Measurements from ENCODE around the gene ZNF280C.
"Not testable (repeated sequence)": the region's sequence is repeated elsewhere in the genome, so short reads cannot be mapped to it uniquely, and the experiment has no call there.

Gene ZNF280C

DNA sequence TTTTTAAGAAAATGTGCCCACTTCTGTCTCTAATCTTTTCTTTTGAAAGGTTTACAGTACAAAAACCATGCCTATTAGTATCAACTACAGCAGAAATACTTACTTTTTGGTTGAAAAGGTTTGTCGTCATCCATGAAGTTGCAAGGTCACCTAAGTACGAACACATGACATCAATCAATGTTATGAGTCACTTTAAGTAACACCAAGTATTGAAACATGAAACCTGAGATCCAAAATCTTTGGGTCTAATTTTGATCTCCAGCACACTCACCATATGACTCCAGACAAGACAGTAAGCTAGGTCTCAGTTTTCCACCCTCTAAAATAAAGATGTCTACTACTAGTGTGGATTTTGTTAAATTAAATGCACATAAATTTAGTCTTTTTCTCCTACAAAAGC lies 8.4 kb downstream of the ZNF280C start:
- DNase-seq: peak; percentile 13

DNA sequence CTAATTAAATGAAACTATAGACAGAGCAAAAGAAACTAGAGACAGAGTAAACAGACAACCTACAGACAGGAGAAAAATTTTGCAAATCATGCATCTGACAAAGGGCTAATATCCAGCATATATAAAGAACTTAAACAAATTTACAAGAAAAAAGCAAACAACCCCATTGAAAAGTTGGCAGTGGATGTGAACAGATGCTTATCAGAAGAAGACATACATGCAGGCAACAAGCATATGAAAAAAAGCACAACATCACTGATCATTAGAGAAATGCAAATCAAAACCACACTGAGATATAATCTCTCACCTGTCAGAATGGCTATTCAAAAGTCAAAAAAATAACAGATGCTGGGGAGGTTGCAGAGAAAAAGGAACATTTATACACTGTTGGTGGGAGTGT lies 14.8 kb downstream of the ZNF280C start:
- no peak for DNase-seq

DNA sequence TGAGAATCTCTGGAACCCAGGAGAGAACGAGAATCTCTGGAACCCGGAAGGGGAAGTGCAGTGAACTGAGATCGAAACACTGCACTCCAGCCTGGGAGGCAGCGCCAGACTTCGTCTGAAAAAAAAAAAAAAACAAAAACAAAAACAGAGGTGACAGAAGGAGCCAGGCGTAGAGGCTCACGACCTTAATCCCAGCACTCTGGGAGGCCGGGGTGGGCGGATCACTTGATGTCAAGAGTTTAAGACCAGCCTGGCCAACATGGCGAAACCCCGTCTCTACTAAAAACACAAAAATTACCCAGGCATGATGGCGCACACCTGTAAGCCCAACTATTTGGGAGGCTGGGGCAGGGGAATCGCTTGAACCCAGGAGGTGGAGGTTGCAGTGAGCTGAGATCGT lies 17.0 kb downstream of the ZNF280C start:
- DNase-seq: no peak

DNA sequence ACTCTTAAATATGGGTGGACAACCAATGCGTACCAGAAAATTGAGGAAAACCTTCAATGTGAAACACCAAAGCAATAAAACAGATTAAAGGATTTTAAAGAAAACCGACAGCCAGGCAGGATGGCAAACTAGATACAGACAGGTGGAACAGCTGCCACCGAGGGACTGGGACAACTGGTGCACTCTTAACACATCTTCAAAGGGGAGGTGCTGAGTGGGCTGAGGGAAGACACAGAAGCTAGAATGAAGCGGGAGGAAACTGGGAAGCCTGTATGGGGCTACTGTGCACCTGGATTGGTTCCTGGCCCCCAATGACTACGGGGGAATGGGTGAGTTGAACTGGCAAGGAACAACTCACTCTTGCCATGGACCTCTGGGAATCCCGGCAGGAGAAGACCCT lies 20.7 kb downstream of the ZNF280C start:
- no peak for DNase-seq

DNA sequence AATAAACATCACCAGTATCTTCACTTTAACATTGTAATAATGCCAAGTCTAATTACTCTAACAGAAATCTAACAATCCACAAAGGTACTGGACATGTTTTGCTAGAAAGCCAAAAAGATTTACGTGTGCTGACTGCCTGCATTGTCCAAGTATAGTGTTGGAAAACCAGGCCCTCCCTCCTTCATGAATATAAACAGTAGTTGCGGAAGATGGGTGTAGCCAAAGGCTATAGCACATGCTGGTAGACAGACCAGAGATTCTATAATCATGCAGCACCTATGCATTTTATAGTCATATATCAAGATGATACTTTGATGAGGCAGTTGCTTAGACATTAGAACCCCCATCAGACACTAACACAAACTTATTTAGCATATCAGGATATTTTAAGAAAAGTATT lies 22.6 kb downstream of the ZNF280C start:
- no peak for DNase-seq

DNA sequence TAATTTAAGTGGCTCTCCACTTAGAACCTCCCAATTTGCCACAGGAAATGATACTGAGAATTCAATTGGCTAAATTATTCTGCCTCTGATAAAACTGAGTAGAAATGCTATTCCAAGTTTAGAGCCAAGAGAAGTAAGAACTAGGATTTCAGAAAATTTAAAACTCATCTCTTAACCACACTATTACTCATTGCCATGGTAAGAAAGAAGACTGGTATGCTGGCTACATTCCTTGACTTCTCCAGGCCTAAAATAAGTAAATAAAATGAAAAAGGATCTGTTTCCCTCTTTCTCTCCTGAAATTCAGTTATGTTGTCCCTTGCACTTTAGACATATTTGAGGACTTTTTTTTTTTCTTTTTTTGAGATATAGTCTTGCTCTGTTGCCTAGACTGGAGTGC lies 23.3 kb downstream of the ZNF280C start:
- DNase-seq: no peak

DNA sequence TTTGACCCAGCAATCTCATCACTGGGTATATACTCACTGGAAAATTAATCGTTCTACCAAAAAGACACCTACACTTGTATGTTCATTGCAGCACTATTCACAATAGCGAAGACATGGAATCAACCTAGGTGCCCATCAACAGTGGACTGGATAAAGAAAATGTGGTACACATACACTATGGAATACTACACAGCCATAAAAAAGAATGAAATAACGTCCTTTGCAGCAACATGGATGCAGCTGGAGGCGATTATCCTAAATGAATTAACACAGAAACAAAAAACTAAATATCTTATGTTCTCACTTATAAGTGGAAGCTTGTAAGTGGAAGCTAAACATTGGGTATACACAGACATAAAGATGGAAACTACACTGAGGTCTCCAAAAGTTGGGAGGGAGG lies 37.5 kb downstream of the ZNF280C start:
- not testable (repeated sequence) for DNase-seq

DNA sequence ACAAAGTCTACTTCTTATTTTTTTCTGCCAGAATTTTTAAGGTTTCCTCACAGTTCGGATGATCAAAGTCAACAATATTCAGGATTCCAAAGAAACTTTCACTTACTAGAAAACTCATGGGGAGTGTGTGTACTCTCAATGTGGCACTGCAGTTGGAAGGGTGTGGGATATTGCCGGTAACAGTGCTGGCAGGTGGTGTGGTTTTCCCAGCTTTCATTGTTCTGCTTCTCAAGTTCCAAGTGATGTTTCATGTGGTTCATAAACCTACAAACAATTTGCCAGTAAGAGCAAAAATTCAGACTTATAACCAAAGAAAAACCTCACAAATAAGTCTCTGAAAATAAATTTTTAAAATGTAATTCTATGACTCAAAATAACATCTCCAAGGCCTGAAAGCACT lies 39.8 kb downstream of the ZNF280C start:
- DNase-seq: no peak

DNA sequence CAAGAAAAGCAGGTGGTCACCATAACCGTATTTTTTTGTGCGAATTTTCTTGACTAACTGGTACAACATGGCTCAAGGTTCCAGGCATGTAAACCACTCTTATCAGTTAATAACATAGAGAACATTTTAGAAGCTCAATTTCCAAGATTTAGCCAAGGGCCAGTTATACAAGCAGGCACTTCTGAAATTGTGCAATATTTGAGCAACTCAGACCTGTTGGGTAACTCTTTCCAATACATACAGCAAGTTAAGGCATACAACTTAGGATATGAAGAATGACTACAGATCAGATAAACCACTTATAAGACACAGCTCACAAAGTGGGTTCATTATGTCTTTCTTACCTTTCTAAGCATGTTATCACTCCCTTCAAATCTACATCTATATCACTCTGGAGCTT lies 43.9 kb downstream of the ZNF280C start:
- no peak for DNase-seq

GRCh38 chrX:130216320-130216719 lies 52.4 kb downstream of the ZNF280C start:
- peak; percentile 17 for DNase-seq

GRCh38 chrX:130213376-130213775 lies 55.3 kb downstream of the ZNF280C start:
- DNase-seq: no peak

DNA sequence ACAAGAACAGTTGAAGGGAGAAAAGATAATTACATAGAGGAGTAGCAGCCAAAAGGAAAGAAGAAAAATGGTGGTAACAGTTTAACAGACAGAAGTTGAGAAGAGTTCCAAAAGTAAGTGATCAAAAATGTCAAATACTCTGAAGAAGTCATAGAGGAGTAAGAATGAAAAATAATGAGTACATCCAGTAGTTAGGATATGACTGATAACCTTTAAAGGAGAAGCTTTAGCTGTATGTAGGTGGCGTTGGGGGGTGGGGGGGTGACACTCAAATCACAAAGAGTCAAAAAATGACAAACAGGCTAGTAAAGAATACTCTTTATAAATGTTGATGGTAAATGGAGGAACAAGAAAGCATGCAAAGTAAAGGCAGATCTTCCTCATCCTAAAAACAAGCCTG lies 56.3 kb downstream of the ZNF280C start:
- DNase-seq: peak; percentile 35

GRCh38 chrX:130211415-130212186 lies 57.1 kb downstream of the ZNF280C start:
- DNase-seq: peak; percentile 25

GRCh38 chrX:130204647-130205046 lies 64.1 kb downstream of the ZNF280C start:
- DNase-seq: no peak

GRCh38 chrX:130197464-130197863 lies 71.2 kb downstream of the ZNF280C start:
- DNase-seq: no peak

GRCh38 chrX:130196466-130196865 lies 72.2 kb downstream of the ZNF280C start:
- DNase-seq: no peak

- DNase-seq: no peak
Observed at GRCh38 chrX:130190801-130191200, 77.9 kb downstream of the ZNF280C start.

GRCh38 chrX:130186651-130187050 lies 82.0 kb downstream of the ZNF280C start:
- DNase-seq: no peak

DNA sequence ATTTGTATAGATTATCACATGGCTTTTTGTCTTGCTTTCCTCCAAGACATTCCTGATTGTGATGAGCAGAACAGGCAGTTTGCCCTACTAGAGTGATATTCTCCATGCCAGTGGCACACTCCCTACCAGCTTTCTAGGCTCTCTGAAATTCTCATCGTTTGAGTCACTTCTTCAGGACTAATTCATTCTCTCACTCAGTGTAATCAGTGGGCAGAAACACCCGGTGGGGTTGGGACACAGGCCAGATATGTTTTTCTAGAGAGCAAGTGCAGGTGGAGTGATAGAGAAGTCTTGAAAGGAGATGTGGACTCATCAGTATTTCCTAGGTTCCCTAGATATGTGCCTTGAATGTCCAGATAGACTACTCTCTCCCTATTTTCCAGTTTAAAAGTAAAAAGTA lies 83.8 kb downstream of the ZNF280C start:
- DNase-seq: no peak

- no peak for DNase-seq
Observed at GRCh38 chrX:130184168-130184567, 84.5 kb downstream of the ZNF280C start.

GRCh38 chrX:130179579-130180215 lies 89.0 kb downstream of the ZNF280C start:
- DNase-seq: no peak

GRCh38 chrX:130179170-130179569 lies 89.5 kb downstream of the ZNF280C start:
- DNase-seq: no peak

- no peak for DNase-seq
Observed at GRCh38 chrX:130176942-130177341, 91.8 kb downstream of the ZNF280C start.

DNA sequence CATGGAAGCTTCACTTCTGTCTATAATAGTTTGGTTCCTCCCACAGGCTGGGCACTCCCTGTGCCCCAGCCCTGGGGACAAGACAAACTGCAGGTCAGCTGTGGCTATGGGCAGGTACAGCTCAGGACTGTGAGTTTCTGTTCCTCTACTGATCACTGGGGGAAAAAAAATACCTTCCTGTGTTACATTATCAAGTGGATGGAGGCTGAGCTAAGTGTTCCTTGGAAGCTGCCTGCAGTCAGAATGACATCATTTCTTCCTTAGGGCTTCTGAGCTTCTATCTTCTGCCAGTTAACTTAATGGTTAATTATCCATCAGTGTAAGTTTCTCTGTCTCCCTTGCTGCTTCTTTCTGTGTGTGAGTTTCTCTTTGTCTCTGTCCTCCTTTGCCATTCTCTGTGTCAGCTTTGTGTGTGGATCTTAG lies 92.3 kb downstream of the ZNF280C start:
- DNase-seq: no peak

GRCh38 chrX:130174937-130175336 lies 93.8 kb downstream of the ZNF280C start:
- no peak for DNase-seq

All from activated CD4-positive, alpha-beta T cell treated with anti-CD3 and anti-CD28 coated beads, Interleukin-2, Interleukin-6, amounts not matched to agents 100 ng/mL and 50 ng/mL, durations not matched to agents 16 hours and 8 hours (primary cell).